HepG2 (cell line): ENCODE results near the gene CALML4.

Source experiments
- CEBPB ChIP-seq: IDR thresholded peaks from 2 replicates; pipeline ENCODE4 v1.6.1; 2011; ENCODE audit warnings: low read depth, low read length, improper control_type of control experiment, borderline replicate concordance
- HNF4A ChIP-seq: sonication (generic); formaldehyde crosslinking; IDR thresholded peaks from 2 replicates; pipeline ENCODE4 v1.4.0; 2020; ENCODE audit warnings: missing genetic modification reagents
- KDM5A ChIP-seq: fragments of 200-600 bp; sonication (generic); IDR thresholded peaks from 2 replicates; pipeline ENCODE4 v1.7.0; 2018; ENCODE audit warnings: antibody characterized with exemption, mild to moderate bottlenecking, low read length, borderline replicate concordance
- SMARCE1 ChIP-seq: fragments of 450-650 bp; IDR thresholded peaks from 2 replicates; pipeline ENCODE4 v1.6.1; 2017; ENCODE audit warnings: borderline replicate concordance
- ZFX ChIP-seq: sonication (generic); formaldehyde crosslinking; IDR thresholded peaks from 2 replicates; pipeline ENCODE4 v1.4.0; 2020; ENCODE audit warnings: mild to moderate bottlenecking, low read depth, missing genetic modification reagents, moderate library complexity
- ZNF274 ChIP-seq: sonication (generic); formaldehyde crosslinking; IDR thresholded peaks from 2 replicates; pipeline ENCODE4 v1.5.1; 2020; ENCODE audit warnings: mild to moderate bottlenecking, missing genetic modification reagents
- ZNF629 ChIP-seq: sonication (generic); formaldehyde crosslinking; conservative IDR thresholded peaks from 2 replicates; pipeline ENCODE4 v1.5.0; 2020; ENCODE audit warnings: missing genetic modification reagents
- TF ChIP-seq, protein P1 (sequence below): sonication (generic); formaldehyde crosslinking; IDR thresholded peaks from 2 replicates; pipeline ENCODE4 v1.4.0; 2020; ENCODE audit warnings: missing genetic modification reagents
- TF ChIP-seq, protein P2 (sequence below): sonication (generic); formaldehyde crosslinking; IDR thresholded peaks from 2 replicates; pipeline ENCODE4 v1.4.0; 2020; ENCODE audit warnings: missing genetic modification reagents, low read depth, mild to moderate bottlenecking, borderline replicate concordance
- TF ChIP-seq, protein P3 (sequence below): sonication (generic); formaldehyde crosslinking; IDR thresholded peaks from 2 replicates; pipeline ENCODE4 v1.5.1; 2020; ENCODE audit warnings: missing genetic modification reagents, mild to moderate bottlenecking, borderline replicate concordance

DNA sequence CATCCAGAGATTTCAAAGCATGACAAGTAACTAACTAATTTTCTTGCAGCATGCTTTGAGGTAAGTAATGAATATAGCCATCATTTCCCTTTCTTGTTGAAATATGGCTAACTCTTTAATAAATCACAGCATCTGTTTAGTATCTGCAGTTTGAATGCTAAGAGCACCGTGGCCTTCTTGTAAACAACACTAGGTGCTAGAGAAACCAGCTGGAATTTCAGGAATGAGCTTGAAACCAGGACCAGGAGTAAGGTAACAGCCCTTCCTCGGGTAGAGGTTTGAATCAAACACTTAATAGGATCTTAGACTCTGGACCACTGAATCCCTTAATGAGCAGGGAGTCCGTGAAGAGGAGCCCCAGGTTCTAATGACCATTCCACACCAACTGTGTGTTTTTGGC lies 13.6 kb downstream of the CALML4 start:
- TF ChIP-seq, protein P1, sequence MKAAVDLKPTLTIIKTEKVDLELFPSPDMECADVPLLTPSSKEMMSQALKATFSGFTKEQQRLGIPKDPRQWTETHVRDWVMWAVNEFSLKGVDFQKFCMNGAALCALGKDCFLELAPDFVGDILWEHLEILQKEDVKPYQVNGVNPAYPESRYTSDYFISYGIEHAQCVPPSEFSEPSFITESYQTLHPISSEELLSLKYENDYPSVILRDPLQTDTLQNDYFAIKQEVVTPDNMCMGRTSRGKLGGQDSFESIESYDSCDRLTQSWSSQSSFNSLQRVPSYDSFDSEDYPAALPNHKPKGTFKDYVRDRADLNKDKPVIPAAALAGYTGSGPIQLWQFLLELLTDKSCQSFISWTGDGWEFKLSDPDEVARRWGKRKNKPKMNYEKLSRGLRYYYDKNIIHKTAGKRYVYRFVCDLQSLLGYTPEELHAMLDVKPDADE (CRISPR knock-in tag), result no peak
- TF ChIP-seq ZFX (no peak), ZNF274 (CRISPR knock-in tag) (no peak), ZNF629 (CRISPR knock-in tag) (no peak), CEBPB (no peak), KDM5A (no peak), HNF4A (CRISPR knock-in tag) (no peak), SMARCE1 (no peak)
- TF ChIP-seq, protein P2, sequence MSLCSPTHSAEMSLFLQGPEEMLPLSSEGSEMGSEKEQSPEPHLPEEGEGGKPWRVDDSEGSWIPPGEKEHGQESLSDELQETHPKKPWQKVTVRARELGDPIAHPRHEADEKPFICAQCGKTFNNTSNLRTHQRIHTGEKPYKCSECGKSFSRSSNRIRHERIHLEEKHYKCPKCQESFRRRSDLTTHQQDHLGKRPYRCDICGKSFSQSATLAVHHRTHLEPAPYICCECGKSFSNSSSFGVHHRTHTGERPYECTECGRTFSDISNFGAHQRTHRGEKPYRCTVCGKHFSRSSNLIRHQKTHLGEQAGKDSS (CRISPR knock-in tag), result no peak
- TF ChIP-seq, protein P3, sequence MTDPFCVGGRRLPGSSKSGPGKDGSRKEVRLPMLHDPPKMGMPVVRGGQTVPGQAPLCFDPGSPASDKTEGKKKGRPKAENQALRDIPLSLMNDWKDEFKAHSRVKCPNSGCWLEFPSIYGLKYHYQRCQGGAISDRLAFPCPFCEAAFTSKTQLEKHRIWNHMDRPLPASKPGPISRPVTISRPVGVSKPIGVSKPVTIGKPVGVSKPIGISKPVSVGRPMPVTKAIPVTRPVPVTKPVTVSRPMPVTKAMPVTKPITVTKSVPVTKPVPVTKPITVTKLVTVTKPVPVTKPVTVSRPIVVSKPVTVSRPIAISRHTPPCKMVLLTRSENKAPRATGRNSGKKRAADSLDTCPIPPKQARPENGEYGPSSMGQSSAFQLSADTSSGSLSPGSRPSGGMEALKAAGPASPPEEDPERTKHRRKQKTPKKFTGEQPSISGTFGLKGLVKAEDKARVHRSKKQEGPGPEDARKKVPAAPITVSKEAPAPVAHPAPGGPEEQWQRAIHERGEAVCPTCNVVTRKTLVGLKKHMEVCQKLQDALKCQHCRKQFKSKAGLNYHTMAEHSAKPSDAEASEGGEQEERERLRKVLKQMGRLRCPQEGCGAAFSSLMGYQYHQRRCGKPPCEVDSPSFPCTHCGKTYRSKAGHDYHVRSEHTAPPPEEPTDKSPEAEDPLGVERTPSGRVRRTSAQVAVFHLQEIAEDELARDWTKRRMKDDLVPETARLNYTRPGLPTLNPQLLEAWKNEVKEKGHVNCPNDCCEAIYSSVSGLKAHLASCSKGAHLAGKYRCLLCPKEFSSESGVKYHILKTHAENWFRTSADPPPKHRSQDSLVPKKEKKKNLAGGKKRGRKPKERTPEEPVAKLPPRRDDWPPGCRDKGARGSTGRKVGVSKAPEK (CRISPR knock-in tag), result no peak
